HFFc6 (cell line): ENCODE measurements around the gene CCBE1. TPM values are rescaled to one million over a fixed set of nuclear protein-coding genes. Genes with fewer than 3 reads are reported as not detected.

ENCODE experiments used
- DNase-seq: peaks from one replicate; pipeline ENCODE4 v3.0.0-alpha.2; 2018
- H3K27ac Mint-ChIP-seq: 2 replicates; pipeline ENCODE4 v1.8.0; 2020; ENCODE audit warnings: mild to moderate bottlenecking, mixed read lengths
- H3K27me3 Mint-ChIP-seq: 2 replicates; pipeline ENCODE4 v1.8.0; 2021; ENCODE audit warnings: mild to moderate bottlenecking, moderate library complexity, mixed read lengths; ENCODE audit not compliant: insufficient read depth
- H3K36me3 Mint-ChIP-seq: 2 replicates; pipeline ENCODE4 v1.8.0; 2021; ENCODE audit warnings: low read depth, mixed read lengths
- H3K4me1 Mint-ChIP-seq: 2 replicates; pipeline ENCODE4 v1.8.0; 2020; ENCODE audit warnings: low read depth, mixed read lengths
- H3K4me3 Mint-ChIP-seq: 2 replicates; pipeline ENCODE4 v1.8.0; 2020; ENCODE audit warnings: mild to moderate bottlenecking, moderate library complexity, mixed read lengths
- H3K9me3 Mint-ChIP-seq: 2 replicates; pipeline ENCODE4 v1.8.0; 2020; ENCODE audit warnings: mild to moderate bottlenecking, mixed read lengths
- CTCF ChIP-seq: fragments of 200-600 bp; sonication (generic); IDR thresholded peaks from 2 replicates; pipeline ENCODE4 v1.5.0; 2021; ENCODE audit warnings: antibody characterized with exemption, mild to moderate bottlenecking
- total RNA-seq, 6 experiments: library from RNA; stranded (reverse); fragmentation: NEBNext Ultra II Directional; extraction: Animal tissue kit (Norgen Biotek cat#: 25700); gene quantifications; 2 replicates in 1 of 6; 3 replicates in 5 of 6; pipeline ENCODE4 v1.2.3, GENCODE V29; 2021

CCBE1 gene
- total RNA-seq, 6 experiments from 2014 or later = 161 to 223 (median 206) TPM

GRCh38 chr18:59612381-59612780 lies 84.8 kb downstream of the CCBE1 start:
- no peaks in the 10 kb centered on the region for H3K9me3 Mint-ChIP-seq
- DNase-seq = peak; percentile 33
- peaks cover 72% of the 10 kb centered on the region for H3K4me1 Mint-ChIP-seq
- no peak overlapping the region for H3K4me3 Mint-ChIP-seq
- H3K36me3 Mint-ChIP-seq = peaks cover 26% of the 10 kb centered on the region
- H3K27me3 Mint-ChIP-seq = peaks cover 4% of the 10 kb centered on the region
- TF ChIP-seq CTCF = no peak
- H3K27ac Mint-ChIP-seq = no peak overlapping the region

- peaks cover 1% of the 10 kb centered on the region; the same call in 1 of the 2 replicates for H3K27me3 Mint-ChIP-seq
- peaks cover 26% of the 10 kb centered on the region for H3K36me3 Mint-ChIP-seq
- peaks cover 72% of the 10 kb centered on the region for H3K4me1 Mint-ChIP-seq
- H3K27ac Mint-ChIP-seq = no peak overlapping the region
- TF ChIP-seq CTCF = no peak
- no peak for DNase-seq
- no peaks in the 10 kb centered on the region for H3K9me3 Mint-ChIP-seq
- no peak overlapping the region for H3K4me3 Mint-ChIP-seq
Observed at GRCh38 chr18:59610546-59611140, 86.6 kb downstream of the CCBE1 start.

GRCh38 chr18:59609654-59610053 lies 87.6 kb downstream of the CCBE1 start:
- Mint-ChIP-seq H3K27me3 (peaks cover 1% of the 10 kb centered on the region; the same call in 1 of the 2 replicates), H3K9me3 (no peaks in the 10 kb centered on the region)

GRCh38 chr18:59607471-59607870 lies 89.8 kb downstream of the CCBE1 start:
- no peak for DNase-seq
- no peak for TF ChIP-seq CTCF
- Mint-ChIP-seq H3K4me3 (peak overlapping the region; percentile 12; the same call in 1 of the 2 replicates), H3K4me1 (peaks cover 86% of the 10 kb centered on the region), H3K27ac (peak overlapping the region; percentile 68; the same call in 1 of the 2 replicates), H3K9me3 (no peaks in the 10 kb centered on the region), H3K27me3 (peaks cover 1% of the 10 kb centered on the region; the same call in 1 of the 2 replicates), H3K36me3 (peaks cover 24% of the 10 kb centered on the region)

More at GRCh38 chr18:59609654-59610053, 87.6 kb downstream of the CCBE1 start:
- no peak overlapping the region for H3K4me3 Mint-ChIP-seq
- no peak for TF ChIP-seq CTCF
- DNase-seq = no peak
- H3K27ac Mint-ChIP-seq = no peak overlapping the region; the same call in 1 of the 2 replicates
- H3K36me3 Mint-ChIP-seq = peaks cover 21% of the 10 kb centered on the region
- H3K4me1 Mint-ChIP-seq = peaks cover 72% of the 10 kb centered on the region

GRCh38 chr18:59607078-59607379 lies 90.2 kb downstream of the CCBE1 start:
- Mint-ChIP-seq H3K27ac (peak overlapping the region; percentile 92), H3K4me1 (peaks cover 85% of the 10 kb centered on the region), H3K4me3 (peak overlapping the region; percentile 62), H3K27me3 (peaks cover 1% of the 10 kb centered on the region; the same call in 1 of the 2 replicates), H3K36me3 (peaks cover 28% of the 10 kb centered on the region), H3K9me3 (no peaks in the 10 kb centered on the region)
- no peak for TF ChIP-seq CTCF
- no peak for DNase-seq
